GM19035 (cell line): Measurements from ENCODE around the gene BICC1.

ENCODE experiments used
- ATAC-seq: cut with Tn5 transposase; IDR thresholded peaks from one replicate; pipeline ENCODE4 v1.9.1; 2021; ENCODE audit not compliant: unreplicated experiment

The BICC1 gene

DNA sequence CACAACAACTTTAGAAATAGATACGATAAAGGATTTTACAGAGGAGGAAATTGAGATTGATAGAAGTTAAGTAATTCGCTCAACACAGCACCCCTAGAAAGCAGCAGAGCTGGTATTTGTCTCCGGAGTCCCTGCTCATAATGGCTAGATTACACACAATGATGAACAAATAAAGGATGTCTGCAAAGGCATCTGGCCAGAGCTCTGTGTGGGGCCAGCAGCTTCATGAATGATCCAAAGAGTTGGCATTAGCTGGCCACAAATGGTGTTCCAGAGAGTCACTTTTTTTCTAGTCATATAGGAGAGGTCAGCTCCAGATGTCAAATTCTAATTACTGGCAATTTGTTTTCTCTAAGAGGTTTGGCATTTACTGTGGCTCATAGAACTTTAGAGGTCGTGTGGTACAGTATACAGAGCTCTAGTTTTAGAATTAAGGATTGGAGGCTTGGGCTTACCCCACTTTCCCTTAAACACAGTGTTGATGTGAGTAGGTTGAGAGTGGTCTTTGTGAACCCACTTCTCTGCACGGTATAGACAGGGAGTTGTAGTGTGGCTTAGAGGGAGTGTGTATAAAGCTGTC is 186.2 kb downstream of the BICC1 start:
- ATAC-seq, result no peak

DNA sequence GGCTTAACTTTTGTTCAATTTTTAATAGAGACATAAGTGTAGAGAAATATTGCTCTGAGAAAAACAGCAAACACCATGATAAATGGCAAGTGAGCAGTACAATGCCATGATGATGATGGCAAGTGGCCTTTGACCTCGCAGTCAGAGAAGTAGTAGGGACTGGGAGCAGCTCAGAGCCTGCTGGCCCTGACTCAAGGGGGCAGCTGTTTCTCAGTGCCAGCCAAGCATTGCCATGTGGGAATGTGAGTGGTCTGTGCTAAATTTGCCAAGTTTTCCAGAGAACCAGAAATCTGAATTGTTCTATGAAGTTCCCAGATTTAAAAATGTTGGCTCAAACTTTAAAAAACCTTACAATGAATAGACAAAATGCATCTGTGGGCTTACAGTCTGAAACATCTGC is 187.9 kb downstream of the BICC1 start:
- ATAC-seq, result no peak

DNA sequence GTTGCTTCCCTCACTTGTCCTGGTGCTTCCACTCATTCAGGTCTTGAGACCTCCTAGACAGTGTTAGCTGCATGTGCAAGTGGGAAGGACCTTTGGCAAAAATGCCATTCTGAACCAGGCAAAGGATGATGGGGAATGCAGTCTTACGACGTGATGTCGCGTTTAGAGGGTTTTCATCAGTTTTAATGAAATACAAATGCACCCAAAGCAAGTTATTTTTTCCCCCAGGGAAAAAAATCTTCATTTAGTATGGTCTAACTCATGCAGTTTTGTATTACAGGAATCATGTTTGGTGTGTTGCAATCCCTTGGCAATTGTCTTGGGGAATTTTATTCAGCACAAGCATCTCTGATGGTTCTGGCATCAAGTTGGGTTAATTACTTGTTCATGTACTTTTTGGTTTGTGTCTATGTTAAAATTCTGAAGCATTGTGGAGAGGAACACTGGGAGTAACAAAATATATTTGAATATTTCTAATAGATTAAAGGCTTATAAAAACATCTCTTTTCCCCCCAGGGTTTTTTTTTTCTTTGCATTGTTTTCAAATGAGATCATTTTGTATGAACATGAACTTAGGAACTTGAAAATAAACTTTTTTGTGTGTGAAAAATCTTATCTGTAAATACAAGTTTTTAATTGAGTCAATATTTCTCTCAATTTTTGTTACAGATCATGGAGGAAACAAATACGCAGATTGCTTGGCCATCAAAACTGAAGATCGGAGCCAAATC is 188.9 kb downstream of the BICC1 start:
- ATAC-seq, result no peak

- ATAC-seq, result no peak
Observed at GRCh38 chr10:58704226-58704625, 191.6 kb downstream of the BICC1 start.

DNA sequence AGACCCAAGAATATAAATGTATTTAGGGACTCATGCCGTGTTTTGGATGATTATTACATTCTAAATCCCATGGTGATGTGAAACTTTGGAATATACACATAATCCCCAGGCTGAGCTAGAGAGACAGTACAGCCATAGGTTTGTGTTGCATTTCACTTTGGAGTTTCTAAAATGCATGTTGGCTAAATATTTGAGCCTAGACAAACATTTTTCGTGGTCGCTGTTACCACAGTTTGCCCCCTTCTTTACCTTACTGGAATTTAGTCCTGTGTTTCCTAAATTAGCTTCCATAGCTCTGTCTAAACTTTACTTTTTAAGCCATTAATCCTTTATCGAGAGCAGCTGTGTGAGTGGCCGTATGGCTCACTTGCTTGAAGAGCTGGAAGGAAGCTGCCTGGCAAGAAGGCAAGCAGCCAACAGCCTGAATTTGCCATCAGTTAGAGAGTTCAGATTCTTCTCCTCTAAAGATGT is 192.0 kb downstream of the BICC1 start:
- ATAC-seq, result no peak

- no peak for ATAC-seq
Observed at GRCh38 chr10:58706836-58707235, 194.2 kb downstream of the BICC1 start.

DNA sequence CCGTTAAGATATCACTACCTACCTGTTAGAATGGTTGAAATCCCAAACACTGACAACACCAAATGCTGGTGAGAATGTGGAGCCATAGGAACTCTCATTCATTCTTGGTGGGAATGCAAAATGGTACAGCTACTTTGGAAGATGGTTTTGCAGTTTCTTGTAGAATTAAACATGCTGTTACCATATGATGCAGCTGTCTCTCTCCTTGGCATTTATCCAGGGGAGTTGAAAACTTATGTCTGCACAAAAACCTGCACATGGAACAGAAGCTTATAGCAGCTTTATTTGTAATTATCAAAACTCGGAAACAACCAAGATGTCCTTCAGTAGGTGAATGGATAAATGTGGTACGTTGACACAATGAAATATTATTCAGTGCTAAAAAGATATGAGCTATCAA is 199.5 kb downstream of the BICC1 start:
- ATAC-seq, result no peak

DNA sequence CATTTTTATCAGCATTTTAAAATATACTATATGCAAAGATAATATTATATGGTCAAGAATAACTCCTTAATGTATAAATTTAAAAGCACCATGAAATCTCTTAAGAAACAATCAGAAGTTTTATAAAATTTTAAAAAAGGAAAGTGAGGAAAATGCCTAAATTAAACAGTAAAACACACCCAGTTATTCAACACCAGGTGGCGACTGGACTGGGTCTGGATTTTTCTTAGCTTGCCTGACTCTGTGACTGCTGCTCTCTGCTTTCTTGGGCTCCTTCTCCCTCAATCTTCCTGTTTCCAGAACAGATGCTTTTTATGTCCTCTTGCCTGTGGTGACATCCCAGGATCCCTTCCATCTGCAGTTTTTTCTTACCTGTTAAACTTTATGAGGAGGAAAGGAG is 200.3 kb downstream of the BICC1 start:
- no peak for ATAC-seq

- no peak for ATAC-seq
Observed at GRCh38 chr10:58714409-58714808, 201.7 kb downstream of the BICC1 start.

DNA sequence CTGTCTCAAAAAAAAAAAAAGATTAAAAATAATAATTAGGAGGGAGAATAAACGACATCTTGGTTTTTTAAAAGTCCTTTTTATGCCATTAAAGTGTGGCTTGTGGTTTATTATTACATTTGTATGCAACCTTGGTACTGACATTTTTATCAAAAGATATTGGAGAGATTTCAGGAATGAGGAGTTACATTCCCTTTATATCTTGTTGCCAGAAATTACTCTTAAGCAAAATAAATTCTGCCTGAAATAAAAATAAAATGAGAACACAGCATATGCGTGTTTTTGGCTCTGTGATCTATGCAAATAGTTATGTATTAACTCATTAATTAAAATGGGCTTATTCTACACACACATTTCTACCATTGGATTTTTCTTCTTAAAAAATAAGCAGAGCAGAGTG is 202.4 kb downstream of the BICC1 start:
- ATAC-seq, result no peak

DNA sequence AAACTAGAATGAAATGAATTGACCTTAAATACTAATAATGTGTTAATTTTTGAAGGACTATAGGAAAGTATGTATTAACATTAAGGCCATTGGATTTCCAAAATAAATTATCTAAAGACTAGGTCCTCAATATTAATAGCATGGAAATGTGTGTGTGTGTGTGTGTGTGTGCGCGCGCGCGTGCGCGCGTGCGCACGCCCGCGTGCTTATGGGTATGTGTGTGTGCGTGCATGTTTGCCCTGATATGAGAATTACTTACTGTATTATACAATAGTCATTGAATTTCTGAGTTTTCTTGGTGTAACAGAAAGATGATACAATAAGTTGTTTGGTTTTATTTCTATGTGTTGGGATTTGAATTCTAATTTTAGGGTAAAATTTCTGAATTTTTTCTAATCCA is 205.9 kb downstream of the BICC1 start:
- no peak for ATAC-seq

GRCh38 chr10:58721601-58722281 is 209.1 kb downstream of the BICC1 start:
- no peak for ATAC-seq

- no peak for ATAC-seq
Observed at GRCh38 chr10:58723186-58723585, 210.5 kb downstream of the BICC1 start.

- ATAC-seq, result no peak
Observed at GRCh38 chr10:58723966-58724365, 211.3 kb downstream of the BICC1 start.

GRCh38 chr10:58724781-58725180 is 212.1 kb downstream of the BICC1 start:
- no peak for ATAC-seq

DNA sequence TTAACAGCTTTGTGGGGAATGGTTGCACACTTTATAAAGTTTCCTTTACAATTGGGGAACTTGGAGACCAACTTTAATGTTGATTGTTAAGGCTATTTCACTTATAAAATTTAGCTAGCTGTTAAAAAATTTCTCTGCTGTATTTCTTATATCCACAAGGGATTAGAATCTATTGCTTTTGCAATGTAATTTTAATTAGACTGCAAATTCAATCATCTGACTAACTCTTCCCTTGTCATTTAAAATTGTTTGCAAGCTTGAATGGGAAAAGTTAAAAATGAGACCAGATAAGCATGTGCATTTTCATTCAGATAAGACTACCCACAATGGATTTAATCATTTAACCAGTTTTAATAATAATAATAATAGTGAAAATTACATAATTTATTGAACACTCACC is 213.2 kb downstream of the BICC1 start:
- ATAC-seq, result no peak

DNA sequence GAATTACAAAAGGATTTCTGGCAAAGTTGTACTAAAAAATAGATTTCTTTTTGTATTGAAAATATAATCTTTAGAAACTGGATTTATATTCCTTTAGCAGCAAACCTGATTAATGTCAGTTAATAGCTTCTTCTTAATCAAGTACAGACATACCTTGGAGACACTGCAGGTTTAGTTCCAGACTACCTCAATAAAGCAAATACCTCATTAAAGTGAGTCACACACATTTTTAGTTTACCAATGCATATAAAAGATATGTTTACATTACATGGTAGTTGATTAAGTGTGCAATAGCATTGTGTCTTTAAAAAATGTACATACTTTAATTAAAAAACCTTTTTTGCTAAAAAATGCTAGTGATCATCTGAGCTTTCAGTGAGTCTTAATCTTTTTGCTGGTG is 215.0 kb downstream of the BICC1 start:
- no peak for ATAC-seq

DNA sequence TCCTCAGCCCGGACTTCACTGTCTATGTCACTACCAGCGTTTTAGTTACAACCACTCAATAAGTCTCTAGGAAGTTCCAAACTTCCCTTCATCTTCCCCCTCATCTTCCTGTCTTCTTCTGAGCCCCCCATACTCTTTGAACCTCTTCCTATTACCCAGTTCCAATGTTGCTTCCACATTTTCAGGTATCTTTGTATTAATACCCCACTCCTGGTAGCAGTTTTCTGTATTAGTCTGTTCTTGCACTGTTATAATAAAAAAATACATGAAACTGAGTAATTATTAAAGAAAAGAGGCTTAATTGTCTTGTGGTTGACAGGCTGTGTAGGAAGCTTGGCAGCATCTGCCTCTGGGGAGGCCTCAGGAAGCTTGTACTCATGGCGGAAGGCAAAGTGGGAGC is 218.6 kb downstream of the BICC1 start:
- ATAC-seq, result no peak

- ATAC-seq, result no peak
Observed at GRCh38 chr10:58733436-58733835, 220.8 kb downstream of the BICC1 start.

DNA sequence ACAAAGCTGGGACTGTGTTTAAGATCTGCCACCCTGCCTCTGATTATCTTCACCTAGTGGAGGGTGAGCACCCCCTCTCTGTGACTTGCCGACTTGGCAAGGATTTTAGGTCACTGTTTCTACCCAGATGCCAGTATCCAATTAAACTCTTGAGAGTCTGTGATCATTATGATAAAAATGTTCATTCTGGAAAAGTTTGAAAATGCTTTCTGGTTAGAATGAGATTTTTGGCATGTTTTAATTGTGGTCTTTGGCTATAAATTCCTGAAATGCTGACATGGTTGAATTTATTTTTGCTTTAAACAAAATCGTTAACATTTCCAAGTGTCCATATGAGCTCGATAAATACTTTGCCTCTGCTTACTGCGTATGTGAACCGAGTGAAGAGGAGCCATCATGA is 221.4 kb downstream of the BICC1 start:
- no peak for ATAC-seq

DNA sequence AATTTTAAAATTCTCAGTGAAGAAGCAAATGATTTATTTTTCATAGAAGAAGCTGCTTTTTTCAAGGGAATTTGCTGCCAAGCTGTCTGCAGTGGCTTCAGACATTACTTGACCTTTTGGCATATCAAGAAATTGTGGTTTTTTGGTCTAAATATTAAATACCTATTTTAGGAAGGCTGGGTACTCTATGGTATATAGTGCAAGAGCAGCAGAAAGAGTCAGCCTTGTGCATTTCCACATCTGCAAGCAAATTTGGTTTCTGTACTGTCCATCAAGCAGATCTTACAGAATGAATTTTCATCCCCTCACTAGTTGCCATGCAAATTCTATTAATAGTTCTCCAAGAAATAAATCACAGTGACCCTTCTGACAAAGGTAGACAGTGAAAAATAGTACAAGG is 222.0 kb downstream of the BICC1 start:
- ATAC-seq, result no peak

DNA sequence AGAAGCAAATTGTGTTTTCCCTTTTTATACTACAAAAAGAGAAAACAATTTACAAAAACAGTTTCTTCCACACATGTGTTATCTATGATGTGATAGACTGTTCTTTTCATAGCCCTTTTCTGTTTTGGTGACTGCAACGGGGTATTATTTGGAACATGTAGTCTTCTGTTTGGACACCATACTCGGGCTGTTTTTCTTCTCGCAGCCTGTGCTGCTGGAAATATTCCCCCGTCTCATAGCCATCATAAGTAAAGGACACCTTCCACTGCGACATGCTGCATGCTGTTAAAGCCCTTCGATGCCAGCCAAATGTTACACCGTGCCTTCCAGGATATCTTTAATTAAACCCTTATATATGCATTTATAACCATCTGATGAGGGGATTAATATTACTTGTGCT is 222.4 kb downstream of the BICC1 start:
- no peak for ATAC-seq
